ENCODE data around the gene TIMP2.

Gene TIMP2

DNA sequence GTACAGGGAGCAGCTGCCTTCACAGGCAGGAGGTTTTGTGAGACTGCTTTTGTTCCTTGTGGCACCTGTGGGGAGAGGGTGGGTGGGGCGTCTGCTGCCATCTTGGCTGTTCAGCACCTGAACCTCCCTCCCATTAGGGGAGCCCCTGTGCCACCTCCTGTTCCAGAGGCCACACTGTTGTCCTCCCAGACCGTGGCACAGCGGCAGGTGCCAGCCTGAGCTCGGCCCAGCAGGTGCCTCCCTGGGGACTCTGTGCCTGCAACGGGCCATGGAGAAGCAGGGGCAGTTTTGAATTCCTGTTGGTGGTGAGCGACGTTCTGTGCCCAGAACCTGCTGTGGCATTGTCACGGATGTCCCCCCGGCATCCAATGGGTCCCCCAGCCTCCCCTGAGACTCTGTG is 44.7 kb upstream of the TIMP2 start:
- TF ChIP-seq, protein P1, sequence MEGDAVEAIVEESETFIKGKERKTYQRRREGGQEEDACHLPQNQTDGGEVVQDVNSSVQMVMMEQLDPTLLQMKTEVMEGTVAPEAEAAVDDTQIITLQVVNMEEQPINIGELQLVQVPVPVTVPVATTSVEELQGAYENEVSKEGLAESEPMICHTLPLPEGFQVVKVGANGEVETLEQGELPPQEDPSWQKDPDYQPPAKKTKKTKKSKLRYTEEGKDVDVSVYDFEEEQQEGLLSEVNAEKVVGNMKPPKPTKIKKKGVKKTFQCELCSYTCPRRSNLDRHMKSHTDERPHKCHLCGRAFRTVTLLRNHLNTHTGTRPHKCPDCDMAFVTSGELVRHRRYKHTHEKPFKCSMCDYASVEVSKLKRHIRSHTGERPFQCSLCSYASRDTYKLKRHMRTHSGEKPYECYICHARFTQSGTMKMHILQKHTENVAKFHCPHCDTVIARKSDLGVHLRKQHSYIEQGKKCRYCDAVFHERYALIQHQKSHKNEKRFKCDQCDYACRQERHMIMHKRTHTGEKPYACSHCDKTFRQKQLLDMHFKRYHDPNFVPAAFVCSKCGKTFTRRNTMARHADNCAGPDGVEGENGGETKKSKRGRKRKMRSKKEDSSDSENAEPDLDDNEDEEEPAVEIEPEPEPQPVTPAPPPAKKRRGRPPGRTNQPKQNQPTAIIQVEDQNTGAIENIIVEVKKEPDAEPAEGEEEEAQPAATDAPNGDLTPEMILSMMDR (IDR thresholded peaks at IDR 0.05), result no peak

DNA sequence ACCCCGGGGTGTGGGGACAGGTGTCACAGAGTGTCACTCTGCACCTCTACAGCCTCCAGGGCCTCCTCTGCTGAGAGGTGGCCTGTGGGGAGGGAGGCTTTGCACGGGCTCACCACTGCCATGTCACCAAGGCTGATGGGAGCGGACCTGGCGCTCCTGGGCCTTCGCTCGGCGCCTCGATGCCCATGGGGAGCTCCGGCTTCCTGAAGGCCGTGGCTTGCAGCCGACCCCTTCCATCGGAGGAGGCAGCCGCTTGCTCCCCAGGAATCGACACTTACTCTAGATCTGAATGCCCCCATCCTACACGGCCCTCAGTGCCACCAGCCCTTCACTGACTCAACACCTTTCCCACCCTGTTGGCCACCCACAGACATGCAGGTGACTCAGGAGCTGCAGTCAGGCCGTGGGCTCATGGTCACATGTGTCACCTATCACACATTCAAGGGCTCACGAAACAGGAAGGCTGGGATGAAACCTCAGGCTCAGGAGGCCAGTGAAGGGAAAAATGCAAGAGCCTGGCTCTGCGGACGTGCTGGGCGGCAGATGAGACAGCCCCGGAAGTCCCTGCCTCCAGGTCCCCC is 42.7 kb upstream of the TIMP2 start:
- TF ChIP-seq, protein P1 (IDR thresholded peaks at IDR 0.05), result no peak

DNA sequence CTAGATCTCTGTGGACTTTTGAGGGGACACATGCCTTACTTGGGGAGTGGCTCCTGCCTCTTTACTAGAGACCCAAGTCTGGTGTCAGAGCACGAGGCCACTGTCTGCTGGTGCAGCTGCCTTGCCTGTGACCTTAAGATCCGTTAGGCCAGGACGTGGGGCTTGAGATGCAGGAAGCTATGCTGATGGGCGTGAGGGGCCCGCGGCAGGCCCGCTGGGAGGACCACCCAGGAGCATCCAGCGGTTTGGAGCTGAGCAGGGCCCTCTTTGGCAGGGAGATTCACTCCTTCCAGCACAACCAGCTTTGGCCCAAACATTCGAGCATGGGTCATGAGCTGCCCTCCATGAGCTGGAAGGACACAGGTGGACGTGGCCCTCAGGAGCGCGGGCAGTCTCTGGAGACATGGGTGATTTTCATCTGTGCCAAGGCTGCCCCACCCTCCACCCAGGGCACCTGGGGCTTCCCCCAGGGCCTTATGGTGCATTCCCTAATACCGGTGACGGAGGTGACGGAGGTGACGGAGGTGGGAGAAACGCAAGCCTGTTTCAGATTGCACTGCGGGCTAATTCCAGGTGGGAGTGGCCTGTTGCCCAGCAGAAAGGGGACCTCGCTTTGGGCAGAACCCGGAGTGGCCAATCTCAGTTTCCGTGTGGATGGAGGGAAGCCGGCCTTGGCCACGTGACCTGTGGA is 41.9 kb upstream of the TIMP2 start:
- TF ChIP-seq, protein P1 (IDR thresholded peaks at IDR 0.05), result no peak

DNA sequence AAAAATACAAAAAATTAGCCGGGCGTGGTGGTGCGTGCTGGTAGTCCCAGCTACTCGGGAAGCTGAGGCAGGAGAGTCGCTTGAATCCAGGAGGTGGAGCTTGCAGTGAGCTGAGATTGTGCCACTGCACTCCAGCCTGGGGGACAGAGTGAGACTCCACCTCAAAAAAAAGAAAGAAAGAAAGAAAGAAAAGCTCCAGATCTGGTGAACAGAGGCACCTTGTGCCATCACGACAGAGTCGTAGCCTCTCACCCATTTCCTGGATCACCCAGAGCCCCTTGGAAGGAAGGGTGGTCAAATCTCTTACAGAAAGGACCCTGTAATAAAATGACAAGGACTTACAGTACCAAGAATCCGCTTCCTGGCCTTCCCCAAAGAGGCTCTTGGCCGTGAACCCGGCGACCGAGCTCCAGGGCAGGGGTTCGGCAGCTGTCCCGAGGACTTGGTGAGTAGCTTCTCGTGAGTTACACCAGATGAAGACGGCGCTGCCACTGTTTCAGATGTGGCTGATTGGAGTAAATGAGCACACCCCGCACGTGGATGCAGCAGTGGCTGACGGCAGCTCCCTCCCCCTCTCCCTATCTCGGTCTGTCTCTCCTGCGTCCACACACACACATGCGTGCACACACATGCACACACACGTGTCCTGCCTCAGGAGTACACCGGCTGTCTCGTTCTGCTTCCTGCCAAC is 41.1 kb upstream of the TIMP2 start:
- TF ChIP-seq, protein P1 (IDR thresholded peaks at IDR 0.05), result no peak

DNA sequence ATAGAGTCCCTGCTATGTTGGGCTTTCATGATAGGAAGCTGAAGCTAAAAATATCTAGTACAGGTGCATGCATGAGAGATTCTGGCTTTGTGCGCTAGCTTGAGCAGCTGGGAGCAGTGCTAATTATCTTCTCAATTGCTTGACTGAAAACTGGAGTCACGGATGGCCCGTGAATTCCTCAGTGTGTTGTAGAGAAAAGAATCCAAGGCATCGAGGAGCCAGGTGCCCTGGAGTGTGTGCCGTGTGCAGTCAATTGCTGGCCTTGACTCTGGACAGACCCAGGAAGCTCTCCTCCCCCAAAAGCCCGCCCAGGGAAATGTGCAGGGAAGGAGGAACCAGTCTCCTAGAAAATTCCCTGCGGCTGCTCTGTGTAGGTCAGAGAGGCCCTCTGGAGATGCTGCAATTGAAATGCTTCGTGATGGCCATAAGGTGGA is 40.3 kb upstream of the TIMP2 start:
- TF ChIP-seq, protein P1 (IDR thresholded peaks at IDR 0.05), result no peak

DNA sequence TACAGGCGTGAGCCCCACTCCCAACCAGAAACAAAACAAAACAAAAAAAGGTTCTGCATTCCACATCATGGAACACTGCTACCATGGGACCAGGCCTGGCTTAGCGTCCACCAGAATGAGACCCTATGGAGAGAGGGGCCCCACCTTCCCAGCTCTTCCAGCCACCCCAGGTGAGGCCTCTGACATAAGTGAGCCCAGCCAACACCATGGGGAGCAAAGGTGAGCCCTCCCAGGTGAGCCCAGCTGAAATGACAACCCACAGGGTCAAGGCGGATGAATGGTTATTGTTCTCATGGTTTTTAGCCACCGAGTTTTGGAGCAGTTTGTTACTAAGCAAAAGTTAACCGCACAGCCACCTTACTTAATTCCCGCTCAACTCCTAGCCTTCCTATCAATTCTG is 38.2 kb upstream of the TIMP2 start:
- TF ChIP-seq, protein P1 (IDR thresholded peaks at IDR 0.05), result no peak

DNA sequence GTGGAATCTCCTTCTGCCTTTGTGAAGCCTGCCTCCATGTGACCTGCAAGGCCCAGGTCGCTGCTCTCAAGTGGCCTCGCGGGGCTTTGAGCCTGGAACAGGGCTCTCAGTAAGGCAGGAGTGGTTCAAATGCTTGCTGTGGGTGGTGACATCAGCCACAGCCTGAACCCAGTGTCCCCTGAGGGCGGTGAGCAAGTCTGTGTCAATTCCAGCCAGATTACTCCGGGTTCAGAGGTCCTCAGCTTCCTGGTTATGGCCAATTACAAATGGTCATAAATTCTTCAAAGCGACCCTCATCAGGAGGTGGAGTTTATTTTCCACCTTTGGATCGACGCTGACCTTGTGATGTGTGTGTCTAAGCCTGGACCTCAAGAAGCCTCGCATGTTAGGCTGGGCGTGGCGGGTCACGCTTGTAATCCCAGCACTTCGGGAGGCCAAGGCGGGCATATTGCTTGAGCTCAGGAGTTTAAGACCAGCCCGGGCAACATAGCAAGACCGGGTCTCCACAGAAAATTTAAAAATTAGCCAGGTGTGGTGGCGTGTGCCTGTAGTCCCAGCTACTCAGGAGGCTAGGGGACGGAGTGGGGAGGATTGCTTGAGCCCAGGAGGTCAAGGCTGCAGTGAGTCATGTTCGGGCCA is 37.3 kb upstream of the TIMP2 start:
- TF ChIP-seq, protein P1 (IDR thresholded peaks at IDR 0.05), result no peak
